Testis (tissue), 3 donors: ENCODE measurements around the gene PDS5B. TPM values are rescaled to one million over a fixed set of nuclear protein-coding genes. Genes with fewer than 3 reads are reported as not detected.

ENCODE experiments used
- DNase-seq: peaks from one replicate; pipeline ENCODE4 v3.0.0-alpha.2; 2019
- H3K27ac ChIP-seq, 2 donors: fragments of 200-600 bp; sonication (generic); one replicate each; pipeline ENCODE4 v1.5.1; 2019
- H3K27me3 ChIP-seq: fragments of 200-600 bp; sonication (generic); one replicate; pipeline ENCODE4 v1.5.1; 2019
- H3K36me3 ChIP-seq: fragments of 200-600 bp; sonication (generic); one replicate; pipeline ENCODE4 v1.5.1; 2017; ENCODE audit warnings: low read depth; ENCODE audit errors: missing control alignments
- H3K4me1 ChIP-seq: fragments of 200-600 bp; sonication (generic); one replicate; pipeline ENCODE4 v1.5.1; 2019
- H3K4me3 ChIP-seq, 2 donors: fragments of 200-600 bp; sonication (generic); one replicate each; pipeline ENCODE4 v1.5.1; 2017 to 2019
- H3K9me3 ChIP-seq: fragments of 200-600 bp; sonication (generic); one replicate; pipeline ENCODE4 v1.5.1; 2017
- CTCF ChIP-seq, 3 experiments: fragments of 450-650 bp in 2 of 3; fragments of 200-600 bp in 1 of 3; sonication (generic) in 1 of 3; IDR thresholded peaks; one replicate each; pipeline ENCODE4 v1.5.1; 2016 to 2019; ENCODE audit warnings: antibody characterized with exemption in 3 of 3, mild to moderate bottlenecking in 2 of 3, moderate library complexity in 1 of 3
- POLR2A ChIP-seq: fragments of 450-650 bp; IDR thresholded peaks from one replicate; pipeline ENCODE4 v1.6.1; 2017; ENCODE audit warnings: antibody characterized with exemption, mild to moderate bottlenecking, moderate library complexity
- WGBS, 2 donors: methylation state at CpG; one replicate each; pipeline ENCODE4 v1.1.5; 2018; 5-methylcytosine and 5-hydroxymethylcytosine counted together
- intact Hi-C: fragments of 100-400 bp; cut with DNase I; formaldehyde crosslinking; loops from one replicate; pipeline ENCODE4 v1.15.1; 2023; ENCODE audit warnings: low total_unique reads
- polyA plus RNA-seq: library from polyadenylated mRNA; stranded (reverse); fragments of 350-450 nt; fragmentation: Illumina TruSeq; extraction: RNeasy Lipid Tissue Mini Kit (QIAGEN cat#74804); gene quantifications from one replicate; pipeline ENCODE4 v1.2.3, GENCODE V29; 2014; ENCODE audit warnings: low read depth, low replicate concordance; ENCODE audit not compliant: insufficient read depth
- total RNA-seq, 2 donors: library from RNA; depleted of rRNA; stranded (reverse); fragments of >200 nt; gene quantifications; one replicate each; pipeline ENCODE4 v1.2.3, GENCODE V29; 2016

The PDS5B gene
- total and polyA plus RNA-seq, 3 donors from 2014 or later = 19.0 to 52.4 (median 46.3) TPM

GRCh38 chr13:32610977-32611376, 24.7 kb downstream of the PDS5B start:
- no peaks in the 10 kb centered on the region for H3K9me3 ChIP-seq
- no peak for DNase-seq
- H3K36me3 ChIP-seq = no peaks in the 10 kb centered on the region
- no peaks in the 10 kb centered on the region for H3K27me3 ChIP-seq
- no peaks in the 10 kb centered on the region for H3K4me1 ChIP-seq
- 82 to 95% methylated on average over 1 of the region's 1 CpG for WGBS, 2 donors
- H3K4me3 ChIP-seq = no peak overlapping the region
- H3K27ac ChIP-seq = no peak overlapping the region
- TF ChIP-seq CTCF (IDR thresholded peaks at IDR 0.05) (no peak), POLR2A (no peak)
- intact Hi-C loops = no loop called here

GRCh38 chr13:32616883-32617511, 30.7 kb downstream of the PDS5B start:
- no peak for TF ChIP-seq POLR2A
- no peak for TF ChIP-seq CTCF (IDR thresholded peaks at IDR 0.05)
- no peak overlapping the region for H3K27ac ChIP-seq
- 79 to 90% methylated on average over 5 of the region's 5 CpGs for WGBS, 2 donors
- no peak for DNase-seq
- H3K27me3 ChIP-seq = no peaks in the 10 kb centered on the region
- H3K36me3 ChIP-seq = no peaks in the 10 kb centered on the region
- no peaks in the 10 kb centered on the region for H3K9me3 ChIP-seq
- intact Hi-C loops = no loop called here
- no peak overlapping the region for H3K4me3 ChIP-seq
- H3K4me1 ChIP-seq = no peaks in the 10 kb centered on the region

- Histone ChIP-seq H3K27me3 (no peaks in the 10 kb centered on the region), H3K36me3 (no peaks in the 10 kb centered on the region), H3K4me1 (no peaks in the 10 kb centered on the region), H3K4me3 (no peak overlapping the region), H3K27ac (no peak overlapping the region), H3K9me3 (no peaks in the 10 kb centered on the region)
- 93 to 97% methylated on average over 3 of the region's 3 CpGs for WGBS, 2 donors
- intact Hi-C loops = no loop called here
- TF ChIP-seq POLR2A (no peak), CTCF (IDR thresholded peaks at IDR 0.05) (no peak)
- DNase-seq = no peak
Measured at GRCh38 chr13:32622827-32623226, 36.6 kb downstream of the PDS5B start.

GRCh38 chr13:32624441-32624840, 38.2 kb downstream of the PDS5B start:
- intact Hi-C loops = no loop called here
- no peaks in the 10 kb centered on the region for H3K4me1 ChIP-seq
- no peaks in the 10 kb centered on the region for H3K27me3 ChIP-seq
- no peak for TF ChIP-seq POLR2A
- H3K4me3 ChIP-seq = no peak overlapping the region
- DNase-seq = no peak
- WGBS, 2 donors = 71 to 73% methylated on average over 1 of the region's 1 CpG
- H3K27ac ChIP-seq = no peak overlapping the region
- H3K9me3 ChIP-seq = no peaks in the 10 kb centered on the region
- no peaks in the 10 kb centered on the region for H3K36me3 ChIP-seq

- no peaks in the 10 kb centered on the region for H3K9me3 ChIP-seq
- 38 to 59% methylated on average over 1 of the region's 1 CpG for WGBS, 2 donors
- no peak overlapping the region for H3K27ac ChIP-seq
- TF ChIP-seq POLR2A = no peak
- no peak for TF ChIP-seq CTCF (IDR thresholded peaks at IDR 0.05)
- no peaks in the 10 kb centered on the region for H3K27me3 ChIP-seq
- no peak for DNase-seq
- no peaks in the 10 kb centered on the region for H3K36me3 ChIP-seq
- intact Hi-C loops = no loop called here
- no peak overlapping the region for H3K4me3 ChIP-seq
- H3K4me1 ChIP-seq = no peaks in the 10 kb centered on the region
Measured at GRCh38 chr13:32627793-32628192, 41.5 kb downstream of the PDS5B start.
